ENCODE data around the gene BAZ1A.
"Not testable (repeated sequence)": the region's sequence is repeated elsewhere in the genome, so short reads cannot be mapped to it uniquely, and the experiment has no call there.

Gene BAZ1A

GRCh38 chr14:34853041-34853440, 22.1 kb downstream of the BAZ1A start:
- DNase-seq (ENCODE audit: low read depth, low spot score) = no peak

- DNase-seq (ENCODE audit: low read depth, low spot score) = no peak
Measured at GRCh38 chr14:34851395-34851794, 23.8 kb downstream of the BAZ1A start.

DNA sequence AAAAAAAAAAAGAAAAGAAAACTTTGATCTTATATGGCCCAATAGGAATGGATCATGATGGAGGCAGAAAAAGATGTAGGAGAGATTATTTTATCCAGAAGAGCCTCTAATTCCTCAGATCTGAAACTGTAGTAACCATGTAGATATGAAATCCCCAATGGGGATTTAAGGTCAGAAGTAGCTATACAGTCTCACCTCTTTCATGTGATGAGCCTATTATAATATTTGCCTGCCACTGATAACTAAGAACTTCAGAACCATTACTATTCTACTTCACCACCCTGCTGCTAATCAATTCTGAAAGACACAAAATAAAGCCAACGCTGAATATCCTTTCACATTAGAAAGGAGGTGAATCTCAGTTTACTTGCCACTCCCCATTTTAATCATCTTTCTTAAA, 29.3 kb downstream of the BAZ1A start:
- DNase-seq (ENCODE audit: low read depth, low spot score) = no peak

DNA sequence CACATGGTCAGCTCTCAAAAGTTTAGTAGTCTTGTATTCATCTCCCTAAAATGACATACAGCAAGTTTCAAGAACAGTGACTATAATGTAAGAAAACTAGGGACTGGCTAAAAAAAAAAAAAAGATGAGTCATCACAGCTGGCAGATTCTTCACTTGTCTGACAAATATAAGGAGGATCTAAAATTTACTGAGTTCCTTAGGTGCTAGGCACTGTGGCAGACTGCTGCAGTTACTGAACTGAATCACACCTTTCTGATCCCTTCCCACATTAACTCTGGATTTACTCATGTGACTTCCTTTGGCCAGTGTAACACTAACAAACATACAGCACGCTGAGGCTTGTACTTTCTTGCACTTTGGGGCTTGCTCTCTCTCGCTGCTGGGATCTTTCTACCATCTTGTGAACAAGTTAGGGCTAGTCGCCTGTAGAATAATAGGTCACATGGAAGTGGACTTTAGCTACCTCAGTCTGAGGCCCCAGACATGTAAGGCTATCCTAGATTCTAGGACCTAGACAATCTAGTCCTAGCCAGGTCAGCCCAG, 32.1 kb downstream of the BAZ1A start:
- no peak for DNase-seq (ENCODE audit: low read depth, low spot score)

GRCh38 chr14:34837801-34838322, 37.3 kb downstream of the BAZ1A start:
- DNase-seq (ENCODE audit: low read depth, low spot score) = no peak

- no peak for DNase-seq (ENCODE audit: low read depth, low spot score)
Measured at GRCh38 chr14:34835312-34835711, 39.8 kb downstream of the BAZ1A start.

DNA sequence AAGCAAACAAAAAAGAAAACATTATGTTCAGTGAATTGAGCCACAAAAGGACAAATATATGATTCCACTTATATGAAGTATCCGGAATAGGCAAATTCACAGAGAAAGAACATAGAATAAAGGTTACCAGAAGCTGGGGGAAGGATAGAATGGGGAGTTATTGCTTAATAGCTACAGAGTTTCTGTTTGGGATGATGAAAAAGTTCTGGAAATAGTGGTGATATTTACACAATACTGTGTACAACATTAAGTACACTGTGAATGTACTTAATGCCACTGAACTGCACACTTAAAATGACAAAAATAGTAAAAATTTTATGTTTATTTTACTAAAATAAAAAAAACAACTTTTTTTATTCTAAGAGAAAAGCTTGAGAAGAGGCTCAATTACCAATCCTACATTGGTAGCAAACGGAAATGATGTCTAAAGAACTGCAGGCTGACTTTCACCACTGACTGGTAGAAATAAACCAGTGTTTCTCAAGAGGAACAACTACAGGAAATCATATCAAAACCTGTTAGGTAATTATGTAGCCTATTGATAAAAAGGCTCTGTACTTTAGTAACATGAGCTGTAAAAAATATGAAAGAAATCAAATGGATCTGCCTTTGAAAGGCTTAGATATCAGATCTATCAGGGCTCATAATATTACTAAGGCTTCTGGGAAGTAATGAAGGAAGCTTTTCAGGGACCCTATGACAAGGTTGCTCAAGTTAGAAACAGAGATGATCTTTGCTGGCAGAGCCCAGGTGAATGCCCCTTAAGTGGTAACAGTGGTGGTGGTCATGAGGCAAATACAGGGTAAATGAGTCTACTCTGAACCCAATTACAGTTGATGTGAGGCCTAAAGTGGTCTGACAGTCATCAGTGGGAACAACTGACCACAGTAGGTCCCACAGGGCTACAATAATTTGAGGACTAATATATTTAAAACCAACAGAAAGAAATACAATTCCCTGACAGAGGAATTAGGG, 41.3 kb downstream of the BAZ1A start:
- no peak for DNase-seq (ENCODE audit: low read depth, low spot score)

GRCh38 chr14:34826661-34827060, 48.5 kb downstream of the BAZ1A start:
- no peak for DNase-seq (ENCODE audit: low read depth, low spot score)

GRCh38 chr14:34824826-34825225, 50.3 kb downstream of the BAZ1A start:
- no peak for DNase-seq (ENCODE audit: low read depth, low spot score)

DNA sequence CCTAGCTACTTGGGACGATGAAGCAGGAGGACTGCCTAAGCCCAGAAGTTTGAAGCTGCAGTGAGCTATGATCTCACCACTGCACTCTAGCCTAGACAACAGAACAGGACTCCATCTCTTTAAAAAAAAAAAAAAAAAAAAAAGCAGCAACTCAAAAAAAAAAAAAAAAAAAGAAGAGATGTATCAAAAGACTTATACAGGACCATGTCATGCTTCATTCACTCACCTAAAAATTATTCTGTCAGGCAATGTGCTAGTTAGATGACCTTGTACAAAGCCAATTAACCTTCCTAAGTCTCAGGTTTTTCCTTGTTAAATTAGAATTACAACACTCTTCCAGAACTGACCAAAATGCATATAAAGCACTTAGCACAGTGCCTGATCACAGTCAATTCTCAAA, 50.9 kb downstream of the BAZ1A start:
- DNase-seq (ENCODE audit: low read depth, low spot score) = no peak

DNA sequence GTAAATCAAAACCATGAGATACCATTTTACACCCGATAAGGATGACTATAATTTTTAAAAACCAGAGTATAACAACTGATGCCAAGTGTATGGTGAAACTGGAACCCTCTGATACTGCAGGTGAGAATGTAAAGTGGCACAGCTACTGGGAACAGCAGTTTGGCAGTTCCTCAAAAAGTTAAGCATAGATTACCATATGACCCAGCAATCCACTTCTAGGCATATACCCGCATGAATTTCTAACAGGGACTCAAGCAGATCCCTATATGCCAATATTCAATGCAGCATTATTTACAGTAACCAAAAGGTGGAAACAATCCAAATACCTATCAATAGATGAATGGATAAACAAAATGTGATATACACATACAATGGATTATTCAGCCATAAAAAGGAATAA, 57.4 kb downstream of the BAZ1A start:
- no peak for DNase-seq (ENCODE audit: low read depth, low spot score)

- DNase-seq (ENCODE audit: low read depth, low spot score) = no peak
Measured at GRCh38 chr14:34810028-34810427, 65.1 kb downstream of the BAZ1A start.

- DNase-seq (ENCODE audit: low read depth, low spot score) = no peak
Measured at GRCh38 chr14:34806257-34806656, 68.9 kb downstream of the BAZ1A start.

GRCh38 chr14:34804933-34805332, 70.2 kb downstream of the BAZ1A start:
- no peak for DNase-seq (ENCODE audit: low read depth, low spot score)

DNA sequence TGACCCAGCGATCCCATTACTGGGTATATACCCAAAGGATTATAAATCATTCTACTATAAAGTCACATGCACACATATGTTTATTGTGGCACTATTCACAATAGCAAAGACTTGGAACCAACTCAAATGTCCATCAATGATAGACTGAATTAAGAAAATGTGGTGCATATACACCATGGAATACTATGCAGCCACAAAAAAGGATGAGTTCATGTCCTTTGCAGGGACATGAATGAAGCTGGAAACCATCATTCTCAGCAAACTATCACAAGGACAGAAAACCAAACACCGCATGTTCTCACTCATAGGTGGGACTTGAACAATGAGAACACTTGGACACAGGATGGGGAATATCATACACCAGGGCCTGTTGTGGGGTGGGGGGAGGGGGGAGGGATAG, 76.3 kb downstream of the BAZ1A start:
- DNase-seq (ENCODE audit: low read depth, low spot score) = not testable (repeated sequence)

GRCh38 chr14:34797747-34798583, 77.2 kb downstream of the BAZ1A start:
- no peak for DNase-seq (ENCODE audit: low read depth, low spot score)

GRCh38 chr14:34796902-34797301, 78.3 kb downstream of the BAZ1A start:
- DNase-seq (ENCODE audit: low read depth, low spot score) = no peak

GRCh38 chr14:34794941-34795340, 80.2 kb downstream of the BAZ1A start:
- DNase-seq (ENCODE audit: low read depth, low spot score) = no peak

- no peak for DNase-seq (ENCODE audit: low read depth, low spot score)
Measured at GRCh38 chr14:34794217-34794616, 80.9 kb downstream of the BAZ1A start.

GRCh38 chr14:34792598-34792997, 82.6 kb downstream of the BAZ1A start:
- DNase-seq (ENCODE audit: low read depth, low spot score) = no peak

- DNase-seq (ENCODE audit: low read depth, low spot score) = no peak
Measured at GRCh38 chr14:34785223-34786006, 89.7 kb downstream of the BAZ1A start.

Data from activated naive CD8-positive, alpha-beta T cell treated with anti-CD3 and anti-CD28 coated beads, Interleukin-2, amount 50 U/mL, for 16 hours (primary cell).